ENCODE data around the gene HMX2.

Gene HMX2

GRCh38 chr10:123134915-123135414 is 13.0 kb upstream of the HMX2 start:
- Mint-ChIP-seq H3K27ac (no peak overlapping the region), H3K4me3 (peak overlapping the region; percentile 63), H3K36me3 (no peaks in the 10 kb centered on the region), H3K9me3 (ENCODE audit: low read depth) (no peaks in the 10 kb centered on the region), H3K27me3 (peaks cover 50% of the 10 kb centered on the region), H3K4me1 (ENCODE audit: low read depth) (peaks cover 40% of the 10 kb centered on the region)

- H3K4me1 Mint-ChIP-seq (ENCODE audit: low read depth) = peaks cover 45% of the 10 kb centered on the region
- no peaks in the 10 kb centered on the region for H3K36me3 Mint-ChIP-seq
- H3K27me3 Mint-ChIP-seq = peaks cover 48% of the 10 kb centered on the region
- no peaks in the 10 kb centered on the region for H3K9me3 Mint-ChIP-seq (ENCODE audit: low read depth)
- no peak within 1 kb of the TSS for H3K27ac Mint-ChIP-seq
- peak within 1 kb of the TSS; percentile 84 for H3K4me3 Mint-ChIP-seq
Measured at GRCh38 chr10:123135415-123136141, 12.4 kb upstream of the HMX2 start, which contains the start of gene HMX3. HMX3 (plus strand) TSS chr10:123135970; CDS start chr10:123136051, 81 bp downstream.

- Mint-ChIP-seq H3K4me1 (ENCODE audit: low read depth) (peaks cover 46% of the 10 kb centered on the region), H3K36me3 (no peaks in the 10 kb centered on the region), H3K4me3 (peak overlapping the region; percentile 84), H3K27ac (no peak overlapping the region), H3K27me3 (peaks cover 49% of the 10 kb centered on the region), H3K9me3 (ENCODE audit: low read depth) (no peaks in the 10 kb centered on the region)
Measured at GRCh38 chr10:123136221-123136805, 11.6 kb upstream of the HMX2 start.

GRCh38 chr10:123136806-123137642 is 10.9 kb upstream of the HMX2 start:
- H3K4me1 Mint-ChIP-seq (ENCODE audit: low read depth) = peaks cover 46% of the 10 kb centered on the region
- H3K36me3 Mint-ChIP-seq = no peaks in the 10 kb centered on the region
- H3K9me3 Mint-ChIP-seq (ENCODE audit: low read depth) = no peaks in the 10 kb centered on the region
- H3K27me3 Mint-ChIP-seq = peaks cover 50% of the 10 kb centered on the region
- peak overlapping the region; percentile 84 for H3K4me3 Mint-ChIP-seq
- peak overlapping the region; percentile 72 for H3K27ac Mint-ChIP-seq

- Mint-ChIP-seq H3K4me3 (peak overlapping the region; percentile 27), H3K4me1 (ENCODE audit: low read depth) (peaks cover 50% of the 10 kb centered on the region), H3K27me3 (peaks cover 48% of the 10 kb centered on the region), H3K27ac (no peak overlapping the region), H3K36me3 (no peaks in the 10 kb centered on the region), H3K9me3 (ENCODE audit: low read depth) (no peaks in the 10 kb centered on the region)
Measured at GRCh38 chr10:123139165-123139520, 8.8 kb upstream of the HMX2 start.

GRCh38 chr10:123139521-123140163 is 8.3 kb upstream of the HMX2 start:
- H3K36me3 Mint-ChIP-seq = no peaks in the 10 kb centered on the region
- H3K27ac Mint-ChIP-seq = no peak overlapping the region
- H3K4me1 Mint-ChIP-seq (ENCODE audit: low read depth) = peaks cover 50% of the 10 kb centered on the region
- H3K4me3 Mint-ChIP-seq = peak overlapping the region; percentile 27
- peaks cover 48% of the 10 kb centered on the region for H3K27me3 Mint-ChIP-seq
- H3K9me3 Mint-ChIP-seq (ENCODE audit: low read depth) = no peaks in the 10 kb centered on the region

- H3K4me3 Mint-ChIP-seq = peak overlapping the region; percentile 42
- no peaks in the 10 kb centered on the region for H3K36me3 Mint-ChIP-seq
- H3K27ac Mint-ChIP-seq = no peak overlapping the region
- no peaks in the 10 kb centered on the region for H3K9me3 Mint-ChIP-seq (ENCODE audit: low read depth)
- peaks cover 55% of the 10 kb centered on the region for H3K27me3 Mint-ChIP-seq
- H3K4me1 Mint-ChIP-seq (ENCODE audit: low read depth) = peaks cover 56% of the 10 kb centered on the region
Measured at GRCh38 chr10:123140164-123140982, 7.6 kb upstream of the HMX2 start.

GRCh38 chr10:123140983-123141390 is 6.9 kb upstream of the HMX2 start:
- no peaks in the 10 kb centered on the region for H3K9me3 Mint-ChIP-seq (ENCODE audit: low read depth)
- H3K4me3 Mint-ChIP-seq = no peak overlapping the region
- no peak overlapping the region for H3K27ac Mint-ChIP-seq
- no peaks in the 10 kb centered on the region for H3K36me3 Mint-ChIP-seq
- H3K4me1 Mint-ChIP-seq (ENCODE audit: low read depth) = peaks cover 60% of the 10 kb centered on the region
- H3K27me3 Mint-ChIP-seq = peaks cover 60% of the 10 kb centered on the region

GRCh38 chr10:123141791-123142700 is 5.9 kb upstream of the HMX2 start:
- Mint-ChIP-seq H3K27me3 (peaks cover 62% of the 10 kb centered on the region), H3K4me3 (no peak overlapping the region), H3K27ac (no peak overlapping the region)

GRCh38 chr10:123142701-123143161 is 5.2 kb upstream of the HMX2 start:
- Mint-ChIP-seq H3K4me1 (ENCODE audit: low read depth) (peaks cover 66% of the 10 kb centered on the region), H3K27ac (no peak overlapping the region), H3K9me3 (ENCODE audit: low read depth) (no peaks in the 10 kb centered on the region), H3K4me3 (peak overlapping the region; percentile 52), H3K27me3 (peaks cover 65% of the 10 kb centered on the region), H3K36me3 (no peaks in the 10 kb centered on the region)

More at GRCh38 chr10:123141791-123142700, 5.9 kb upstream of the HMX2 start:
- Mint-ChIP-seq H3K4me1 (ENCODE audit: low read depth) (peaks cover 63% of the 10 kb centered on the region), H3K9me3 (ENCODE audit: low read depth) (no peaks in the 10 kb centered on the region), H3K36me3 (no peaks in the 10 kb centered on the region)

GRCh38 chr10:123143162-123143824 is 4.6 kb upstream of the HMX2 start:
- Mint-ChIP-seq H3K4me3 (peak overlapping the region; percentile 52), H3K27ac (no peak overlapping the region), H3K36me3 (no peaks in the 10 kb centered on the region), H3K27me3 (peaks cover 63% of the 10 kb centered on the region), H3K9me3 (ENCODE audit: low read depth) (no peaks in the 10 kb centered on the region), H3K4me1 (ENCODE audit: low read depth) (peaks cover 64% of the 10 kb centered on the region)

GRCh38 chr10:123143825-123144168 is 4.1 kb upstream of the HMX2 start:
- H3K27me3 Mint-ChIP-seq = peaks cover 60% of the 10 kb centered on the region
- H3K36me3 Mint-ChIP-seq = no peaks in the 10 kb centered on the region
- peaks cover 63% of the 10 kb centered on the region for H3K4me1 Mint-ChIP-seq (ENCODE audit: low read depth)
- H3K9me3 Mint-ChIP-seq (ENCODE audit: low read depth) = no peaks in the 10 kb centered on the region
- peak overlapping the region; percentile 58 for H3K27ac Mint-ChIP-seq
- H3K4me3 Mint-ChIP-seq = peak overlapping the region; percentile 52
